A673 (cell line): ENCODE data around the gene NKX6-2. TPM values are rescaled to one million over a fixed set of nuclear protein-coding genes. Genes with fewer than 3 reads are reported as not detected.

ENCODE experiments used
- BruUV-seq: library from RNA; stranded (reverse); fragments of 400-500 nt; replicated peaks from 2 replicates; lab custom pipeline; 2021; lab: Mats Ljungman, UMichigan
- CTCF ChIA-PET: fragments of 300-600 bp; sonication (Branson Sonifier 250); formaldehyde crosslinking; loops from one replicate; lab custom pipeline; 2022; ENCODE audit warnings: antibody characterized with exemption; lab: Charles Lee
- POLR2A ChIA-PET: fragments of 300-600 bp; sonication (Branson Sonifier 250); formaldehyde crosslinking; loops from one replicate; lab custom pipeline; 2022; ENCODE audit warnings: antibody characterized with exemption; ENCODE audit not compliant: low non-redundant PET; lab: Charles Lee
- DNase-seq: peaks from one replicate; pipeline ENCODE4 v3.0.0-alpha.2; 2015; ENCODE audit warnings: low spot score
- H3K27ac ChIP-seq: fragments of 200-600 bp; sonication (generic); 2 replicates; pipeline ENCODE4 v1.5.1; 2016; ENCODE audit warnings: mixed run types, low read depth, mild to moderate bottlenecking, mixed read lengths, antibody characterized with exemption, low read length; ENCODE audit not compliant: poor library complexity, severe bottlenecking
- H3K27me3 ChIP-seq: fragments of 200-600 bp; sonication (generic); replicated peaks from 2 replicates; pipeline ENCODE4 v1.6.1; 2017; ENCODE audit warnings: mixed run types, low read depth, mild to moderate bottlenecking, mixed read lengths, antibody characterized with exemption, low read length; ENCODE audit not compliant: insufficient read depth, poor library complexity
- H3K36me3 ChIP-seq: fragments of 200-600 bp; sonication (generic); 2 replicates; pipeline ENCODE4 v1.6.1; 2016; ENCODE audit warnings: mixed run types, mild to moderate bottlenecking, mixed read lengths, antibody characterized with exemption, low read length; ENCODE audit not compliant: insufficient read depth, poor library complexity, severe bottlenecking
- H3K4me1 ChIP-seq: fragments of 200-600 bp; sonication (generic); 2 replicates; pipeline ENCODE4 v1.6.1; 2017; ENCODE audit warnings: mixed run types, mild to moderate bottlenecking, mixed read lengths, antibody characterized with exemption, low read length; ENCODE audit not compliant: insufficient read depth, poor library complexity, severe bottlenecking
- H3K4me3 ChIP-seq: fragments of 200-600 bp; sonication (generic); 2 replicates; pipeline ENCODE4 v1.5.1; 2016; ENCODE audit warnings: low read depth, mixed run types, mild to moderate bottlenecking, mixed read lengths, low read length; ENCODE audit not compliant: poor library complexity, severe bottlenecking
- H3K9me3 ChIP-seq: fragments of 200-600 bp; sonication (generic); 2 replicates; pipeline ENCODE4 v1.6.1; 2016; ENCODE audit warnings: mixed run types, low read depth, mild to moderate bottlenecking, mixed read lengths, antibody characterized with exemption, low read length; ENCODE audit not compliant: poor library complexity, severe bottlenecking
- CTCF ChIP-seq: fragments of 300-800, 200-600 bp; sonication (generic); conservative IDR thresholded peaks from 2 replicates; pipeline ENCODE4 v1.5.1; 2017; ENCODE audit warnings: low read depth, mild to moderate bottlenecking, antibody characterized with exemption, low read length, moderate library complexity, mixed read lengths
- EZH2 ChIP-seq: fragments of 200-600 bp; sonication (generic); IDR thresholded peaks from 2 replicates; pipeline ENCODE4 v1.6.1; 2017; ENCODE audit warnings: borderline replicate concordance, low read depth, mild to moderate bottlenecking, mixed read lengths, antibody characterized with exemption, low read length; ENCODE audit not compliant: poor library complexity, severe bottlenecking
- intact Hi-C: fragments of 100-400 bp; cut with micrococcal nuclease; formaldehyde crosslinking; loops from one replicate; pipeline ENCODE4 v1.10.0; 2022; ENCODE audit not compliant: unreplicated experiment
- total RNA-seq: library from RNA; stranded (reverse); gene quantifications from 2 replicates; pipeline ENCODE4 v1.2.3, GENCODE V29; 2021

The NKX6-2 gene
- total RNA-seq, 1 experiment from 2014 or later = not detected

GRCh38 chr10:132815168-132815857 lies 29.4 kb upstream of the NKX6-2 start:
- CTCF ChIA-PET = no interaction called here
- Histone ChIP-seq H3K4me3 (no peak overlapping the region), H3K36me3 (no peaks in the 10 kb centered on the region), H3K9me3 (no peaks in the 10 kb centered on the region), H3K4me1 (no peaks in the 10 kb centered on the region), H3K27me3 (peaks cover 49% of the 10 kb centered on the region), H3K27ac (no peak overlapping the region)
- intact Hi-C loops = no loop called here
- no TSS peak for BruUV-seq
- DNase-seq = no peak
- POLR2A ChIA-PET = no interaction called here
- TF ChIP-seq CTCF (no peak), EZH2 (no peak)

GRCh38 chr10:132814469-132814856 lies 28.5 kb upstream of the NKX6-2 start:
- DNase-seq = no peak
- Histone ChIP-seq H3K4me1 (no peaks in the 10 kb centered on the region), H3K4me3 (no peak overlapping the region), H3K27ac (no peak overlapping the region), H3K9me3 (no peaks in the 10 kb centered on the region), H3K36me3 (no peaks in the 10 kb centered on the region), H3K27me3 (peaks cover 58% of the 10 kb centered on the region)
- ChIA-PET CTCF (no interaction called here), POLR2A (no interaction called here)
- TF ChIP-seq CTCF (no peak), EZH2 (no peak)
- no TSS peak for BruUV-seq
- intact Hi-C loops = no loop called here

DNA sequence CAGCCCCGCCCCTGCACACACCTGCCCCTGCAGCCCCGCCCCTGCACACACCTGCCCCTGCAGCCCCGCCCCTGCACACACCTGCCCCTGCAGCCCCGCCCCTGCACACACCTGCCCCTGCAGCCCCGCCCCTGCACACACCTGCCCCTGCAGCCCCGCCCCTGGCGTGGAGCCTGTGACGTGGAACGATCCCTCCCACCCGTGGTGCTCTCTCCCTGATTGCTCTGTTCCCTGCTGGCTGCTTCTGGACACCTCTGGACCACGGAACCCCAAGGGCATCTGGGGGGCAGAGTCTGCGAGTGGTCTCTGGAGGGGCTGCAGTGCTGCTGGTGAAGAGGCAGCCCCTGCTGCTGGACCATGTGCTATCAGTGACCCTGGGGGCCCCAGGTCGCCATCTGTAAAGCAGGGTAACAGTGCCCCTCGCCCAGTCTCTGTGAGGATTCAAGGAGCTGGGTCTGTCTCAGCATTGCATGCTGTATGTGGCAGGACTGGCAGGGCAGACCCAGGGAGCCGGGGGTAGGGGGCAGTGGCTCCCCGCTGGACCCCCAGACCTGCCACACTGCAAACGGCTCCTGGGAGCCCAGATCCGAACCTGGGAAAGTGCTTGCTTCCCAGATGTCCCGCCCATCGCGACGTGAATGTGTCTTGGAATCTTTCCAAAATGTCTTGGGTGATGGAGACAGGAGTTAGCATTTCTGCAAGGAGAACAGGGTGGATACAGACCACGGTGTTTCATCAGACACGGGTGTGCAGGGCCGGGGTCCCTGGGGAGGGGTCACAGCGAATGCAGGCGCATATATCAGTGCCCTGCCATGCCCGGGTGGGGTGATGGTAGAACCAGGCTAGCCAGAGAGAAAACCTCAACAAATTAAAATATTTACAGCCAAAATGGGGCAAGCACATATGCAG lies 27.9 kb upstream of the NKX6-2 start:
- no peaks in the 10 kb centered on the region for H3K36me3 ChIP-seq
- intact Hi-C loops = no loop called here
- no TSS peak for BruUV-seq
- H3K27me3 ChIP-seq = peaks cover 61% of the 10 kb centered on the region
- CTCF ChIA-PET = no interaction called here
- H3K27ac ChIP-seq = no peak overlapping the region
- POLR2A ChIA-PET = no interaction called here
- DNase-seq = no peak
- H3K4me3 ChIP-seq = no peak overlapping the region
- no peaks in the 10 kb centered on the region for H3K9me3 ChIP-seq
- H3K4me1 ChIP-seq = no peaks in the 10 kb centered on the region
- no peak for TF ChIP-seq CTCF
- no peak for TF ChIP-seq EZH2
